Measurements from ENCODE around the gene TFDP1.

TFDP1 gene

GRCh38 chr13:113584870-113585671 is 518 bp downstream of the TFDP1 start:
- peak overlapping the region; percentile 68 for H3K4me3 ChIP-seq (ENCODE audit: low read length)
- TF ChIP-seq, protein P1, sequence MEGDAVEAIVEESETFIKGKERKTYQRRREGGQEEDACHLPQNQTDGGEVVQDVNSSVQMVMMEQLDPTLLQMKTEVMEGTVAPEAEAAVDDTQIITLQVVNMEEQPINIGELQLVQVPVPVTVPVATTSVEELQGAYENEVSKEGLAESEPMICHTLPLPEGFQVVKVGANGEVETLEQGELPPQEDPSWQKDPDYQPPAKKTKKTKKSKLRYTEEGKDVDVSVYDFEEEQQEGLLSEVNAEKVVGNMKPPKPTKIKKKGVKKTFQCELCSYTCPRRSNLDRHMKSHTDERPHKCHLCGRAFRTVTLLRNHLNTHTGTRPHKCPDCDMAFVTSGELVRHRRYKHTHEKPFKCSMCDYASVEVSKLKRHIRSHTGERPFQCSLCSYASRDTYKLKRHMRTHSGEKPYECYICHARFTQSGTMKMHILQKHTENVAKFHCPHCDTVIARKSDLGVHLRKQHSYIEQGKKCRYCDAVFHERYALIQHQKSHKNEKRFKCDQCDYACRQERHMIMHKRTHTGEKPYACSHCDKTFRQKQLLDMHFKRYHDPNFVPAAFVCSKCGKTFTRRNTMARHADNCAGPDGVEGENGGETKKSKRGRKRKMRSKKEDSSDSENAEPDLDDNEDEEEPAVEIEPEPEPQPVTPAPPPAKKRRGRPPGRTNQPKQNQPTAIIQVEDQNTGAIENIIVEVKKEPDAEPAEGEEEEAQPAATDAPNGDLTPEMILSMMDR (conservative IDR thresholded peaks at IDR 0.05; ENCODE audit: low read length): no peak
- DNase-seq (ENCODE audit: low read depth): no peak

GRCh38 chr13:113585896-113586295 is 1.3 kb downstream of the TFDP1 start:
- TF ChIP-seq, protein P1 (conservative IDR thresholded peaks at IDR 0.05; ENCODE audit: low read length): no peak
- no peak for DNase-seq (ENCODE audit: low read depth)
- peak overlapping the region; percentile 68 for H3K4me3 ChIP-seq (ENCODE audit: low read length)

- DNase-seq (ENCODE audit: low read depth): no peak
- no peak overlapping the region for H3K4me3 ChIP-seq (ENCODE audit: low read length)
These were observed 2.3 kb downstream of the TFDP1 start for GRCh38 chr13:113586661-113587479.

GRCh38 chr13:113588394-113589111 is 4.0 kb downstream of the TFDP1 start:
- TF ChIP-seq, protein P1 (conservative IDR thresholded peaks at IDR 0.05; ENCODE audit: low read length): no peak
- H3K4me3 ChIP-seq (ENCODE audit: low read length): no peak overlapping the region
- no peak for DNase-seq (ENCODE audit: low read depth)

More at GRCh38 chr13:113586661-113587479, 2.3 kb downstream of the TFDP1 start:
- TF ChIP-seq, protein P1 (conservative IDR thresholded peaks at IDR 0.05; ENCODE audit: low read length): no peak

DNA sequence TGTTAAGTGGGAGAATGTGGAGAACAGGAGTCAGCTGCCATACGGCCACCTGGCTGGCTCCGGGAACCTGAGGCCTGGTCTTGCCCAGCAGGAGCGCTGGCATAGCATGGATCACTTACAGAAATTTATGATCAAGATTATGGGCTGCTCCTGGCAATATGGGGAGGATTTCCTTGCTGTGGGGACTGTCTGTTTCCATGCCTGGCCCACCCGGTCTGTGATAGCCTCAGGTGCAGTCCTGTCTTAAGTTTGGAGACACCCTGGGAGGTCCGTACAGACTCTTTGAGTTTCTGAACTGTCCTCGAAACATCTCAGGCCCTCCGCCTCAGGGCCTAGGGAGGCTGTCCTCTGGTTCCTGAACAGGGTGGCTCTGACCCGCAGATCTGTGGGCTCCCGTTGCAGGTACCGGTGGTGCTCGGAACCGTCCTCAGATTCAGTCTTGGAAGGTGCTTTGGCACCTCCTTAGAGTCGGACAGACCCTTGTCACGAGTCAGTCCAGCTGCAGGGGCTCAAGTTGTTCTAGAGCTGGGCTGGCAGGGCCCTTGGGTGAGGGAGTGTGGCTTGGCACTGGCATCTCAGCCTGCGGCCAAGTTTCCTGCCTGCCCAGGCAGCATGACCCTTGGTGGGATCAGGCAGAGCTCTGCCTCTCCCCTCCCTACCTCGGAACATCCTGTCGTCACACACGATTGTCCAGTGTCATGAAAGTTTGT is 4.9 kb downstream of the TFDP1 start:
- no peak for DNase-seq (ENCODE audit: low read depth)
- TF ChIP-seq, protein P1 (conservative IDR thresholded peaks at IDR 0.05; ENCODE audit: low read length): no peak
- no peak overlapping the region for H3K4me3 ChIP-seq (ENCODE audit: low read length)

DNA sequence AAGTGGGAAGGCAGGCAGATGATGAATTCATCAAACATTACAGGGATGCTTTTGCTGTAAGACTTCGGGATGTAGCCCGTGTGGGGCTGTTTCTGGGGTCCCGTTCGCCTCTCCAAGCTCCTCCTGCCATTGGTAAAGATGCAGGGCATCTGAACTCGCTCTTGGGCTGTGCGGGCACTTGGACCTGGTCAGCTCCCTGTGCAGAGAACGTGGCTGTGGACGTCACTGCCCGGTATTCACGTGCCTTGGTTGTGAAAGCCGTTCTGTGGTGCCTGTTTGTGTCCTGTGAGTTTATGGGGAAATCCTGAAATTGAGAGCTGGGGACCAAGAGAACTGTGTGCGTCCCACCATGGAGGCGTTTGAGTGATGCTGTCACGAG is 5.4 kb downstream of the TFDP1 start:
- H3K4me3 ChIP-seq (ENCODE audit: low read length): no peak overlapping the region
- TF ChIP-seq, protein P1 (conservative IDR thresholded peaks at IDR 0.05; ENCODE audit: low read length): no peak
- DNase-seq (ENCODE audit: low read depth): no peak

Measured in AG10803 (cell line).